DND-41 (cell line): ENCODE measurements around the gene RTN4RL1.

Experiments used
- ATAC-seq: fragments of 200-7000 bp; cut with Tn5 transposase; 3 replicates; pipeline ENCODE4 v1.9.1; 2021; ENCODE audit warnings: low read depth; ENCODE audit not compliant: insufficient read depth
- DNase-seq: peaks from one replicate; pipeline ENCODE4 v3.0.0-alpha.2; 2020
- H2AFZ ChIP-seq: 2 replicates; pipeline ENCODE4 v1.6.0; 2012; ENCODE audit warnings: low read depth, low read length
- H3K27ac ChIP-seq: 2 replicates; pipeline ENCODE4 v1.5.1; 2012; ENCODE audit warnings: low read length, inconsistent platforms
- H3K27me3 ChIP-seq: fragments of 200-600 bp; sonication (generic); 2 replicates; pipeline ENCODE4 v1.6.0; 2012; ENCODE audit warnings: low read length, mild to moderate bottlenecking, inconsistent platforms; ENCODE audit not compliant: insufficient read depth, poor library complexity
- H3K36me3 ChIP-seq: 2 replicates; pipeline ENCODE4 v1.5.1; 2012; ENCODE audit warnings: low read length, inconsistent platforms; ENCODE audit not compliant: insufficient read depth
- H3K4me1 ChIP-seq: 2 replicates; pipeline ENCODE4 v1.5.1; 2012; ENCODE audit warnings: mild to moderate bottlenecking, low read length; ENCODE audit not compliant: insufficient read depth
- H3K4me2 ChIP-seq: 2 replicates; pipeline ENCODE4 v1.6.0; 2012; ENCODE audit warnings: mild to moderate bottlenecking, moderate library complexity, low read length, inconsistent platforms; ENCODE audit not compliant: insufficient read depth
- H3K4me3 ChIP-seq, 2 experiments: fragments of 200-600 bp in 1 of 2; shearing (Covaris generic) in 1 of 2; 2 replicates each; pipeline ENCODE4 v1.5.1; 2012 to 2016; ENCODE audit warnings: inconsistent platforms in 2 of 2, low read length in 2 of 2, mild to moderate bottlenecking in 2 of 2, low read depth in 1 of 2, moderate library complexity in 1 of 2
- H3K79me2 ChIP-seq: 2 replicates; pipeline ENCODE4 v1.6.0; 2012; ENCODE audit warnings: low read length, inconsistent platforms; ENCODE audit not compliant: insufficient read depth
- H3K9ac ChIP-seq: 2 replicates; pipeline ENCODE4 v1.6.0; 2012; ENCODE audit warnings: low read depth, mild to moderate bottlenecking, inconsistent platforms, low read length, moderate library complexity
- H3K9me3 ChIP-seq: 2 replicates; pipeline ENCODE4 v1.5.1; 2012; ENCODE audit warnings: low read length, moderate library complexity, mild to moderate bottlenecking, inconsistent platforms; ENCODE audit not compliant: insufficient read depth, severe bottlenecking
- H4K20me1 ChIP-seq: 2 replicates; pipeline ENCODE4 v1.6.0; 2012; ENCODE audit warnings: low read length; ENCODE audit not compliant: insufficient read depth
- CTCF ChIP-seq: IDR thresholded peaks from 2 replicates; pipeline ENCODE4 v1.5.1; 2012; ENCODE audit warnings: borderline replicate concordance, low read length, moderate library complexity, mild to moderate bottlenecking; ENCODE audit not compliant: poor library complexity, severe bottlenecking; ENCODE audit errors: extremely low read depth
- EZH2 ChIP-seq: IDR thresholded peaks from 3 replicates; pipeline ENCODE4 v1.6.1; 2012; ENCODE audit warnings: borderline replicate concordance, low read depth, mild to moderate bottlenecking, moderate library complexity, low read length, inconsistent platforms; ENCODE audit not compliant: severe bottlenecking

RTN4RL1 gene

GRCh38 chr17:2030779-2031163 is 5.6 kb upstream of the RTN4RL1 start:
- peak overlapping the region; percentile 77 for H3K9ac ChIP-seq
- ATAC-seq (peak; percentile 21; the same call in 1 of the 3 replicates), DNase-seq (no peak)
- H3K4me1 ChIP-seq, result peaks cover 29% of the 10 kb centered on the region
- peaks cover 12% of the 10 kb centered on the region; the same call in 1 of the 2 replicates for H4K20me1 ChIP-seq
- peaks cover 23% of the 10 kb centered on the region for H3K79me2 ChIP-seq
- H3K4me3 ChIP-seq, result peak overlapping the region; percentile 99
- TF ChIP-seq EZH2 (no peak), CTCF (peak; percentile 72)
- H3K27me3 ChIP-seq, result peaks cover 7% of the 10 kb centered on the region
- H3K27ac ChIP-seq, result peak overlapping the region; percentile 70
- no peaks in the 10 kb centered on the region for H3K9me3 ChIP-seq
- peaks cover 11% of the 10 kb centered on the region for H3K36me3 ChIP-seq
- peak overlapping the region; percentile 95 for H3K4me2 ChIP-seq
- peak overlapping the region; percentile 95 for H2AFZ ChIP-seq

DNA sequence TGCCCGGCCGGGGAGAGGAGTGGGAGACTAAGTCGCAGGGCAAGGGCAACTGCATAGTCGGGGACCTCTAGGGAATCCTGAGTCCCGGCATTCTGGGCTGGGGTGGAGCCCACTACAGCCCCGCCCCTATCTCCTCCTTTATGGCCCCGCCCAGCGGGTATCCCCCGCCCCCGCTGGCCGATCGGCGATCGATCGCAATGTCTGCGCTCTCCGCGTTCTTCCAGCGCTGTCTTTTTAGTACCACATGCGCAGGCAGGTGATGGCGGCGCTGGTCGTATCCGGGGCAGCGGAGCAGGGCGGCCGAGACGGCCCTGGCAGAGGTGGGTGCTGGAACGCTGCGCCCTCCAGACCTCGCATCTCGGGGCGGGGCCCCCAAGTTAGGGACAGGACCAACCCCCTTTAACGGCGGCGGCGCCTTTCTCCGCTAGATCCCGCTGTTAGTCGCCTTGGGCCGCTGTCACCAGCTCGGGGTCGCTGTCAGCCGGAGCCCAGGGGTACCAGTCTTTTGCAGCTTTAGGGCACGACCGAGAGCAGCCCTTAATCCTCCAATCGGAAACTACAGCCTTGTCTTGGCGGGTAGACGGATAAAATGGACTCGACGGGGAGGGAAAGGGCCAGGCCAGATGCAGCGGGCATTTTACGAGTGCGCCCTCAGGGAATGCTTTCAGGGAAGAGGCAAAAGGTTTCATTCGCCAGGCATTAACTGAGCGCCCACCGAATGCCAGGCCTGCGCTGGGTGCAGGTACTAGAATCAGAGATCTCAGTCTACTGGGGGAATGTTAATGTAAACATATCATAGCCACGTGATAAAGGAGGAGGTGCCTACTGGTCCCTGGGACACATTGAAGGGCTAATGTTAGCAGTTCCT is 5.0 kb upstream of the RTN4RL1 start, which contains the start of gene DPH1:
Gene DPH1 (plus strand): TSS at position 243 of the 868 bp plus-strand sequence. CDS start 17 bp downstream, at position 260.
- Histone ChIP-seq H3K4me3 (peak within 1 kb of the TSS; percentile 99), H3K4me1 (peaks cover 35% of the 10 kb centered on the region), H2AFZ (peak within 1 kb of the TSS; percentile 95), H3K36me3 (peaks cover 7% of the 10 kb centered on the region; the same call in 1 of the 2 replicates), H3K9ac (peak within 1 kb of the TSS; percentile 77), H3K9me3 (no peaks in the 10 kb centered on the region), H3K79me2 (peaks cover 23% of the 10 kb centered on the region), H3K27ac (peak within 1 kb of the TSS; percentile 70), H3K4me2 (peak within 1 kb of the TSS; percentile 95), H4K20me1 (peaks cover 10% of the 10 kb centered on the region; the same call in 1 of the 2 replicates), H3K27me3 (peaks cover 13% of the 10 kb centered on the region)
- DNase-seq, result peak; percentile 87
- no peak for TF ChIP-seq CTCF
- no peak for TF ChIP-seq EZH2
- peak; percentile 89 for ATAC-seq

- H3K79me2 ChIP-seq, result peaks cover 23% of the 10 kb centered on the region
- no peak for DNase-seq
- no peak for ATAC-seq
- H4K20me1 ChIP-seq, result peaks cover 6% of the 10 kb centered on the region; the same call in 1 of the 2 replicates
- peaks cover 43% of the 10 kb centered on the region for H3K4me1 ChIP-seq
- H3K4me3 ChIP-seq, result no peak overlapping the region
- no peak overlapping the region for H3K9ac ChIP-seq
- no peaks in the 10 kb centered on the region for H3K9me3 ChIP-seq
- peaks cover 4% of the 10 kb centered on the region; the same call in 1 of the 2 replicates for H3K36me3 ChIP-seq
- no peak for TF ChIP-seq CTCF
- no peak for TF ChIP-seq EZH2
- H2AFZ ChIP-seq, result no peak overlapping the region
- no peak overlapping the region for H3K4me2 ChIP-seq
- H3K27me3 ChIP-seq, result peaks cover 24% of the 10 kb centered on the region
- H3K27ac ChIP-seq, result no peak overlapping the region
These were observed 3.6 kb upstream of the RTN4RL1 start for GRCh38 chr17:2028737-2029136.
